ENCODE results near the gene FAM43B. TPM values are rescaled to one million over a fixed set of nuclear protein-coding genes. Genes with fewer than 3 reads are reported as not detected.
A peak's percentile ranks its signal among the peaks of the same experiment; 100 is the strongest.

The FAM43B gene
- total RNA-seq, 2 experiments from 2014 or later = not detected

GRCh38 chr1:20603504-20604464 is 51.4 kb downstream of the FAM43B start:
- no peaks in the 10 kb centered on the region for H4K20me1 ChIP-seq (ENCODE audit: insufficient read depth, low read length)
- POLR2A ChIA-PET = interaction anchor here (0.5 kb wide), 1 partner anchor 60 kb away, joined by 3 read pairs; no protein-coding TSS in a partner anchor
- 0 out of 2 replicates have a peak, but pooled peaks cover 7% of the 10 kb centered on the region for H3K9me3 ChIP-seq (ENCODE audit: low read length)
- H3K4me2 ChIP-seq (ENCODE audit: low read length) = no peak overlapping the region
- DNase-seq (ENCODE audit: low spot score) = no peak
- H3K79me2 ChIP-seq (ENCODE audit: insufficient read depth, low read depth, low read length) = no peaks in the 10 kb centered on the region
- H3K4me3 ChIP-seq (ENCODE audit: low read depth, low read length, poor library complexity, severe bottlenecking) = no peak overlapping the region
- CTCF ChIA-PET (ENCODE audit: unreplicated experiment) = no interaction called here
- TF ChIP-seq, protein P1, sequence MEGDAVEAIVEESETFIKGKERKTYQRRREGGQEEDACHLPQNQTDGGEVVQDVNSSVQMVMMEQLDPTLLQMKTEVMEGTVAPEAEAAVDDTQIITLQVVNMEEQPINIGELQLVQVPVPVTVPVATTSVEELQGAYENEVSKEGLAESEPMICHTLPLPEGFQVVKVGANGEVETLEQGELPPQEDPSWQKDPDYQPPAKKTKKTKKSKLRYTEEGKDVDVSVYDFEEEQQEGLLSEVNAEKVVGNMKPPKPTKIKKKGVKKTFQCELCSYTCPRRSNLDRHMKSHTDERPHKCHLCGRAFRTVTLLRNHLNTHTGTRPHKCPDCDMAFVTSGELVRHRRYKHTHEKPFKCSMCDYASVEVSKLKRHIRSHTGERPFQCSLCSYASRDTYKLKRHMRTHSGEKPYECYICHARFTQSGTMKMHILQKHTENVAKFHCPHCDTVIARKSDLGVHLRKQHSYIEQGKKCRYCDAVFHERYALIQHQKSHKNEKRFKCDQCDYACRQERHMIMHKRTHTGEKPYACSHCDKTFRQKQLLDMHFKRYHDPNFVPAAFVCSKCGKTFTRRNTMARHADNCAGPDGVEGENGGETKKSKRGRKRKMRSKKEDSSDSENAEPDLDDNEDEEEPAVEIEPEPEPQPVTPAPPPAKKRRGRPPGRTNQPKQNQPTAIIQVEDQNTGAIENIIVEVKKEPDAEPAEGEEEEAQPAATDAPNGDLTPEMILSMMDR (conservative IDR thresholded peaks at IDR 0.05; ENCODE audit: low read length) = no peak
- TF ChIP-seq EZH2phosphoT487 (IDR thresholded peaks at IDR 0.05; ENCODE audit: borderline replicate concordance, low read depth, low read length) = no peak
- H2AFZ ChIP-seq (ENCODE audit: low read length) = peak overlapping the region; percentile 45; the same call in 1 of the 2 replicates
- BruUV-seq (replicated peaks) = no TSS peak
- intact Hi-C loops (cut with micrococcal nuclease; ENCODE audit: unreplicated experiment) = no loop called here
- no peak overlapping the region for H3K27ac ChIP-seq (ENCODE audit: low read depth, low read length, poor library complexity, severe bottlenecking)
- no peaks in the 10 kb centered on the region for H3K4me1 ChIP-seq (ENCODE audit: insufficient read depth, low read length, poor library complexity, severe bottlenecking)
- H3K9me2 ChIP-seq (ENCODE audit: insufficient read depth, low read length) = no peaks in the 10 kb centered on the region
- no peaks in the 10 kb centered on the region for H3K36me3 ChIP-seq (ENCODE audit: insufficient read depth, low read length)

Other genes starting within 250 kb of the FAM43B start
- gene CAMK2N1, start 66.4 kb upstream of the FAM43B start, total RNA-seq (2014; rRNA removed; shearing (Covaris generic)) = not detected in 2 replicates
- gene CAMK2N1, start 66.4 kb upstream of the FAM43B start, total RNA-seq (2022) = not detected in 2 replicates
- 15.5 and 16.3 TPM in 2 replicates for gene MUL1, start 44.4 kb upstream of the FAM43B start, total RNA-seq (2014; rRNA removed; shearing (Covaris generic))
- 20.6 and 25.2 TPM in 2 replicates for gene MUL1, start 44.4 kb upstream of the FAM43B start, total RNA-seq (2022)
- gene CDA, start 36.5 kb downstream of the FAM43B start, total RNA-seq (2014; rRNA removed; shearing (Covaris generic)) = not detected in 2 replicates
- not detected in 2 replicates for gene CDA, start 36.5 kb downstream of the FAM43B start, total RNA-seq (2022)
- gene PINK1, start 80.9 kb downstream of the FAM43B start, total RNA-seq (2014; rRNA removed; shearing (Covaris generic)) = 8.2 and 8.9 TPM in 2 replicates
- 13.4 and 15.7 TPM in 2 replicates for gene PINK1, start 80.9 kb downstream of the FAM43B start, total RNA-seq (2022)
- gene DDOST, start 108.8 kb downstream of the FAM43B start, total RNA-seq (2014; rRNA removed; shearing (Covaris generic)) = 95.1 and 111 TPM in 2 replicates
- 136 and 148 TPM in 2 replicates for gene DDOST, start 108.8 kb downstream of the FAM43B start, total RNA-seq (2022)
- gene KIF17, start 165.4 kb downstream of the FAM43B start, total RNA-seq (2014; rRNA removed; shearing (Covaris generic)) = not detected in 2 replicates
- gene KIF17, start 165.4 kb downstream of the FAM43B start, total RNA-seq (2022) = 0.74 and 1.1 TPM in 2 replicates
- 0.46 TPM in 1 of 2 replicates, not detected in the other for gene SH2D5, start 180.1 kb downstream of the FAM43B start, total RNA-seq (2014; rRNA removed; shearing (Covaris generic))
- 0.42 and 0.68 TPM in 2 replicates for gene SH2D5, start 180.1 kb downstream of the FAM43B start, total RNA-seq (2022)
- gene HP1BP3, start 234.7 kb downstream of the FAM43B start, total RNA-seq (2014; rRNA removed; shearing (Covaris generic)) = 295 and 423 TPM in 2 replicates
- gene HP1BP3, start 234.7 kb downstream of the FAM43B start, total RNA-seq (2022) = 288 and 341 TPM in 2 replicates

Measured in OCI-LY7 (cell line).